Activated T-cell treated with anti-CD3 and anti-CD28 coated beads, Interleukin-2, amount 50 U/mL, for 72 hours (primary cell): ENCODE results near the gene LIG1. TPM values are rescaled to one million over a fixed set of nuclear protein-coding genes. Genes with fewer than 3 reads are reported as not detected.
A peak's percentile ranks its signal among the peaks of the same experiment; 100 is the strongest.

Experiments used
- ATAC-seq, 2 donors: fragments of 150-1000 bp; cut with Tn5 transposase; replicated peaks in 1 of 2; 2 replicates each; pipeline ENCODE4 v1.10.0; 2021; ENCODE audit warnings: moderate library complexity in 2 of 2, mild to moderate bottlenecking in 1 of 2
- DNase-seq, 2 donors: peaks; one replicate each; pipeline ENCODE4 v3.0.0; 2021 to 2022; ENCODE audit warnings: mixed read lengths in 1 of 2
- H3K27ac Mint-ChIP-seq: one replicate; pipeline ENCODE4 v1.8.0; 2022; ENCODE audit warnings: mild to moderate bottlenecking, moderate library complexity, mixed read lengths
- H3K27me3 Mint-ChIP-seq: one replicate; pipeline ENCODE4 v1.8.0; 2022; ENCODE audit warnings: low read depth, mixed read lengths
- H3K36me3 Mint-ChIP-seq, 2 donors: one replicate each; pipeline ENCODE4 v1.8.0; 2022; ENCODE audit warnings: mixed read lengths in 2 of 2, mild to moderate bottlenecking in 1 of 2; ENCODE audit not compliant: insufficient read depth in 2 of 2
- H3K4me1 Mint-ChIP-seq: one replicate; pipeline ENCODE4 v1.8.0; 2022; ENCODE audit warnings: low read depth, mixed read lengths
- H3K4me3 Mint-ChIP-seq, 2 donors: one replicate each; pipeline ENCODE4 v1.8.0; 2022; ENCODE audit warnings: mild to moderate bottlenecking in 2 of 2, mixed read lengths in 2 of 2, moderate library complexity in 2 of 2
- H3K9me3 Mint-ChIP-seq, 2 donors: one replicate each; pipeline ENCODE4 v1.8.0; 2022; ENCODE audit warnings: mixed read lengths in 2 of 2
- total RNA-seq, 2 donors: library from RNA; stranded (reverse); gene quantifications; one replicate each; pipeline ENCODE4 v1.2.3, GENCODE V29; 2022

LIG1 gene
- total RNA-seq, 2 donors from 2014 or later: 156 to 212 TPM

- ATAC-seq: no peak
- H3K36me3 Mint-ChIP-seq: peaks cover 19 to 42% of the 10 kb centered on the region in 2 donors
- no peak for DNase-seq
- peaks cover 15% of the 10 kb centered on the region for H3K4me1 Mint-ChIP-seq
- H3K9me3 Mint-ChIP-seq: no peaks in the 10 kb centered on the region
- no peaks in the 10 kb centered on the region for H3K27me3 Mint-ChIP-seq
- H3K27ac Mint-ChIP-seq: no peak overlapping the region
- H3K4me3 Mint-ChIP-seq: no peak overlapping the region
Observed at GRCh38 chr19:48127561-48127960, 42.6 kb downstream of the LIG1 start.

- DNase-seq: peak; percentile 66 to 70
- Mint-ChIP-seq H3K36me3 (peaks cover 17 to 46% of the 10 kb centered on the region in 2 donors), H3K4me1 (peaks cover 23% of the 10 kb centered on the region), H3K4me3 (no peak overlapping the region), H3K27me3 (no peaks in the 10 kb centered on the region), H3K27ac (peak overlapping the region; percentile 82), H3K9me3 (no peaks in the 10 kb centered on the region)
- ATAC-seq: peak; percentile 81 to 83
Observed at GRCh38 chr19:48123907-48124651, 46.1 kb downstream of the LIG1 start.

GRCh38 chr19:48122421-48122820 lies 47.7 kb downstream of the LIG1 start:
- ATAC-seq: no peak
- Mint-ChIP-seq H3K4me3 (no peak overlapping the region), H3K4me1 (peaks cover 35% of the 10 kb centered on the region)

GRCh38 chr19:48121909-48122371 lies 48.2 kb downstream of the LIG1 start:
- ATAC-seq (peak; percentile 21 to 29), DNase-seq (no peak)
- Mint-ChIP-seq H3K36me3 (peaks cover 16 to 45% of the 10 kb centered on the region in 2 donors), H3K9me3 (no peaks in the 10 kb centered on the region), H3K4me3 (no peak overlapping the region), H3K27me3 (no peaks in the 10 kb centered on the region), H3K27ac (no peak overlapping the region), H3K4me1 (peaks cover 35% of the 10 kb centered on the region)

More at GRCh38 chr19:48122421-48122820, 47.7 kb downstream of the LIG1 start:
- Mint-ChIP-seq H3K9me3 (no peaks in the 10 kb centered on the region), H3K27ac (no peak overlapping the region), H3K27me3 (no peaks in the 10 kb centered on the region), H3K36me3 (peaks cover 16 to 44% of the 10 kb centered on the region in 2 donors)
- no peak for DNase-seq

GRCh38 chr19:48121066-48121465 lies 49.1 kb downstream of the LIG1 start:
- H3K4me1 Mint-ChIP-seq: peaks cover 35% of the 10 kb centered on the region

GRCh38 chr19:48120505-48120904 lies 49.6 kb downstream of the LIG1 start:
- DNase-seq (no peak), ATAC-seq (no peak)
- Mint-ChIP-seq H3K27ac (peak overlapping the region; percentile 32), H3K36me3 (peaks cover 14 to 40% of the 10 kb centered on the region in 2 donors), H3K4me3 (no peak overlapping the region), H3K4me1 (peaks cover 35% of the 10 kb centered on the region), H3K9me3 (no peaks in the 10 kb centered on the region), H3K27me3 (no peaks in the 10 kb centered on the region)

More at GRCh38 chr19:48121066-48121465, 49.1 kb downstream of the LIG1 start:
- H3K27ac Mint-ChIP-seq: no peak overlapping the region
- ATAC-seq: no peak
- H3K4me3 Mint-ChIP-seq: no peak overlapping the region
- no peaks in the 10 kb centered on the region for H3K27me3 Mint-ChIP-seq
- peaks cover 16 to 43% of the 10 kb centered on the region in 2 donors for H3K36me3 Mint-ChIP-seq
- H3K9me3 Mint-ChIP-seq: no peaks in the 10 kb centered on the region
- no peak for DNase-seq

- no peak for DNase-seq
- peaks cover 7 to 31% of the 10 kb centered on the region in 2 donors for H3K36me3 Mint-ChIP-seq
- H3K9me3 Mint-ChIP-seq: no peaks in the 10 kb centered on the region
- no peaks in the 10 kb centered on the region for H3K27me3 Mint-ChIP-seq
- H3K4me3 Mint-ChIP-seq: peak overlapping the region in 1 of 2 donors; percentile 0
- ATAC-seq: no peak
- peaks cover 21% of the 10 kb centered on the region for H3K4me1 Mint-ChIP-seq
- H3K27ac Mint-ChIP-seq: peak overlapping the region; percentile 88
Observed at GRCh38 chr19:48118131-48118517, 52.0 kb downstream of the LIG1 start.

- H3K36me3 Mint-ChIP-seq: peaks cover 7 to 29% of the 10 kb centered on the region in 2 donors
- H3K27ac Mint-ChIP-seq: peak overlapping the region; percentile 88
- H3K4me3 Mint-ChIP-seq: peak overlapping the region in 1 of 2 donors; percentile 0
- H3K27me3 Mint-ChIP-seq: no peaks in the 10 kb centered on the region
- DNase-seq: no peak
- no peak for ATAC-seq
- no peaks in the 10 kb centered on the region for H3K9me3 Mint-ChIP-seq
- peaks cover 20% of the 10 kb centered on the region for H3K4me1 Mint-ChIP-seq
Observed at GRCh38 chr19:48117515-48118130, 52.5 kb downstream of the LIG1 start.

GRCh38 chr19:48113190-48113917 lies 56.8 kb downstream of the LIG1 start:
- Mint-ChIP-seq H3K36me3 (peaks cover 7 to 12% of the 10 kb centered on the region in 2 donors), H3K27ac (no peak overlapping the region)
- ATAC-seq: no peak

GRCh38 chr19:48111280-48111679 lies 58.9 kb downstream of the LIG1 start:
- Mint-ChIP-seq H3K36me3 (peaks cover 0 to 2% of the 10 kb centered on the region in 2 donors), H3K27me3 (no peaks in the 10 kb centered on the region), H3K27ac (no peak overlapping the region), H3K4me1 (peaks cover 27% of the 10 kb centered on the region), H3K4me3 (peak overlapping the region in 1 of 2 donors; percentile 89), H3K9me3 (no peaks in the 10 kb centered on the region)
- no peak for DNase-seq
- ATAC-seq: no peak

More at GRCh38 chr19:48113190-48113917, 56.8 kb downstream of the LIG1 start:
- Mint-ChIP-seq H3K4me1 (peaks cover 24% of the 10 kb centered on the region), H3K27me3 (no peaks in the 10 kb centered on the region), H3K4me3 (no peak overlapping the region), H3K9me3 (no peaks in the 10 kb centered on the region)
- DNase-seq: no peak

- DNase-seq: peak; percentile 88 to 89
- Mint-ChIP-seq H3K4me3 (peak within 1 kb of the TSS; percentile 89 to 90), H3K9me3 (no peaks in the 10 kb centered on the region), H3K27me3 (no peaks in the 10 kb centered on the region), H3K36me3 (peaks cover 0 to 2% of the 10 kb centered on the region in 2 donors), H3K4me1 (peaks cover 27% of the 10 kb centered on the region), H3K27ac (peak within 1 kb of the TSS; percentile 89)
- peak; percentile 82 to 88 for ATAC-seq
Observed at GRCh38 chr19:48110350-48110966, 59.7 kb downstream of the LIG1 start, which contains the start of gene PLA2G4C. Gene PLA2G4C (minus strand): TSS chr19:48110817. CDS start chr19:48106529, 4,288 bp downstream.

GRCh38 chr19:48108997-48109782 lies 61.0 kb downstream of the LIG1 start:
- no peak overlapping the region for H3K27ac Mint-ChIP-seq

More at GRCh38 chr19:48108997-48109782, 61.0 kb downstream of the LIG1 start:
- no peaks in the 10 kb centered on the region for H3K9me3 Mint-ChIP-seq
- ATAC-seq: no peak
- peaks cover 27% of the 10 kb centered on the region for H3K4me1 Mint-ChIP-seq
- peaks cover 0 to under 1% of the 10 kb centered on the region in 2 donors for H3K36me3 Mint-ChIP-seq
- no peak for DNase-seq
- H3K4me3 Mint-ChIP-seq: peak overlapping the region; percentile 42 to 52
- H3K27me3 Mint-ChIP-seq: no peaks in the 10 kb centered on the region
